SK-N-SH treated with all-trans-retinoic acid at 6 μM for 48 hours (cell line): ENCODE measurements around the gene GSG1L.

Experiments
- ATAC-seq: fragments of 200-7000 bp; cut with Tn5 transposase; 3 replicates; pipeline ENCODE4 v1.9.1; 2020; ENCODE audit warnings: mild to moderate bottlenecking, moderate library complexity
- ARNTL ChIP-seq: fragments of 450-650 bp; formaldehyde crosslinking; IDR thresholded peaks from 2 replicates; pipeline ENCODE4 v1.5.0; 2020; ENCODE audit warnings: low read depth, mild to moderate bottlenecking, moderate library complexity, borderline replicate concordance
- BACH2 ChIP-seq: fragments of 250-450 bp; sonication (Bioruptor Pico); IDR thresholded peaks from 2 replicates; pipeline ENCODE4 v1.9.0; 2021; ENCODE audit warnings: mild to moderate bottlenecking, borderline replicate concordance
- CSDC2 ChIP-seq: fragments of 250-450 bp; sonication (Bioruptor Pico); IDR thresholded peaks from 2 replicates; pipeline ENCODE4 v1.5.0; 2020; ENCODE audit warnings: mild to moderate bottlenecking, moderate library complexity
- GLIS3 ChIP-seq: fragments of 250-450 bp; sonication (Bioruptor Pico); IDR thresholded peaks from 2 replicates; pipeline ENCODE4 v1.5.0; 2020; ENCODE audit warnings: mild to moderate bottlenecking, moderate library complexity
- ISL1 ChIP-seq: fragments of 250-450 bp; sonication (Bioruptor Pico); IDR thresholded peaks from 2 replicates; pipeline ENCODE4 v2.1.2; 2022; ENCODE audit warnings: mild to moderate bottlenecking, moderate library complexity
- PATZ1 ChIP-seq: fragments of 250-450 bp; sonication (Bioruptor Pico); IDR thresholded peaks from 2 replicates; pipeline ENCODE4 v1.8.0; 2020; ENCODE audit warnings: mild to moderate bottlenecking, moderate library complexity, borderline replicate concordance
- POU6F1 ChIP-seq: fragments of 250-450 bp; sonication (Bioruptor Pico); IDR thresholded peaks from 2 replicates; pipeline ENCODE4 v1.8.0; 2021; ENCODE audit warnings: low read depth, mild to moderate bottlenecking, moderate library complexity, borderline replicate concordance
- PPARA ChIP-seq: fragments of 250-450 bp; sonication (Bioruptor Pico); IDR thresholded peaks from 2 replicates; pipeline ENCODE4 v1.5.0; 2020; ENCODE audit warnings: mild to moderate bottlenecking, borderline replicate concordance
- RARB ChIP-seq: fragments of 250-450 bp; sonication (Bioruptor Pico); IDR thresholded peaks from 2 replicates; pipeline ENCODE4 v1.8.0; 2021; ENCODE audit warnings: mild to moderate bottlenecking, moderate library complexity
- SNAI2 ChIP-seq: fragments of 250-450 bp; sonication (Bioruptor Pico); IDR thresholded peaks from 2 replicates; pipeline ENCODE4 v1.5.0; 2020; ENCODE audit warnings: mild to moderate bottlenecking, moderate library complexity
- TCF4 ChIP-seq: fragments of 250-450 bp; sonication (Bioruptor Pico); IDR thresholded peaks from 2 replicates; pipeline ENCODE4 v1.8.0; 2021; ENCODE audit warnings: mild to moderate bottlenecking, moderate library complexity, borderline replicate concordance
- TOX ChIP-seq: fragments of 250-450 bp; sonication (Bioruptor Pico); IDR thresholded peaks from 2 replicates; pipeline ENCODE4 v1.8.0; 2021; ENCODE audit warnings: mild to moderate bottlenecking, moderate library complexity, borderline replicate concordance
- ZC3H10 ChIP-seq: fragments of 250-450 bp; sonication (Bioruptor Pico); IDR thresholded peaks from 2 replicates; pipeline ENCODE4 v1.5.1; 2021; ENCODE audit warnings: mild to moderate bottlenecking, moderate library complexity
- ZFP3 ChIP-seq: fragments of 250-450 bp; sonication (Bioruptor Pico); IDR thresholded peaks from 2 replicates; pipeline ENCODE4 v1.5.0; 2020; ENCODE audit warnings: mild to moderate bottlenecking, moderate library complexity
- ZNF565 ChIP-seq: fragments of 450-650 bp; formaldehyde crosslinking; conservative IDR thresholded peaks from 2 replicates; pipeline ENCODE4 v1.5.0; 2020; ENCODE audit warnings: low read depth, mild to moderate bottlenecking, moderate library complexity
- ZNF70 ChIP-seq: fragments of 450-650 bp; formaldehyde crosslinking; IDR thresholded peaks from 2 replicates; pipeline ENCODE4 v1.5.0; 2020; ENCODE audit warnings: mild to moderate bottlenecking, moderate library complexity
- ZNF8 ChIP-seq: fragments of 450-650 bp; formaldehyde crosslinking; IDR thresholded peaks from 2 replicates; pipeline ENCODE4 v1.5.0; 2020; ENCODE audit warnings: mild to moderate bottlenecking, moderate library complexity
- TF ChIP-seq, protein P1 (sequence below): fragments of 250-450 bp; sonication (Bioruptor Pico); IDR thresholded peaks from 2 replicates; pipeline ENCODE4 v1.5.1; 2021; ENCODE audit warnings: mild to moderate bottlenecking, moderate library complexity
- TF ChIP-seq, protein P2 (sequence below): fragments of 250-450 bp; sonication (Bioruptor Pico); IDR thresholded peaks from 2 replicates; pipeline ENCODE4 v1.5.1; 2020; ENCODE audit warnings: low read depth, mild to moderate bottlenecking, moderate library complexity

GSG1L gene

DNA sequence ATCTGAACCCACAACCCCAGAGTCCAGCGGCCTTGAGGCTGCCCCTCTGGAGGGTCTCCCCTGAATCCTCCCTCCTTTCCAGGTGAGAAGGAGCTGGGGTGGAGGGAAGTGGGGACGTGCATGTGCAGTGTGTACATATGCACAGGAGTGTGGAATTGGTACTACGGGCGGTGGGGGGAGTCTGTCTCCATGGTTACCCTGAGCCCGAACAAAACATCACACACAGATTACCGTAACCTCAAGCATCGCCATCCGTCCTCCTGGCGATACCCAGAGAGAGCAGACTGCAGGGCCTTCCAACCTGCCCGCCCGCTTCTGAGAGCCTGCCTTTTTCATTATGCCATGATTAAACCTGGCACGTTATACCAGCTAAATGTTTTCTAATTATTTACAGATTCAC lies 25.1 kb downstream of the GSG1L start:
- no peak for ATAC-seq
- TF ChIP-seq POU6F1 (no peak), ZFP3 (CRISPR knock-in tag) (no peak), ZNF565 (CRISPR knock-in tag) (no peak), TCF4 (CRISPR knock-in tag) (no peak), RARB (CRISPR knock-in tag) (no peak), ISL1 (no peak), BACH2 (CRISPR knock-in tag) (no peak), ZNF70 (no peak), ZNF8 (CRISPR knock-in tag) (no peak), ZC3H10 (CRISPR knock-in tag) (no peak), PPARA (no peak), CSDC2 (no peak), SNAI2 (CRISPR knock-in tag) (no peak), GLIS3 (CRISPR knock-in tag) (no peak), PATZ1 (CRISPR knock-in tag) (no peak), TOX (CRISPR knock-in tag) (no peak)
- TF ChIP-seq, protein P1, sequence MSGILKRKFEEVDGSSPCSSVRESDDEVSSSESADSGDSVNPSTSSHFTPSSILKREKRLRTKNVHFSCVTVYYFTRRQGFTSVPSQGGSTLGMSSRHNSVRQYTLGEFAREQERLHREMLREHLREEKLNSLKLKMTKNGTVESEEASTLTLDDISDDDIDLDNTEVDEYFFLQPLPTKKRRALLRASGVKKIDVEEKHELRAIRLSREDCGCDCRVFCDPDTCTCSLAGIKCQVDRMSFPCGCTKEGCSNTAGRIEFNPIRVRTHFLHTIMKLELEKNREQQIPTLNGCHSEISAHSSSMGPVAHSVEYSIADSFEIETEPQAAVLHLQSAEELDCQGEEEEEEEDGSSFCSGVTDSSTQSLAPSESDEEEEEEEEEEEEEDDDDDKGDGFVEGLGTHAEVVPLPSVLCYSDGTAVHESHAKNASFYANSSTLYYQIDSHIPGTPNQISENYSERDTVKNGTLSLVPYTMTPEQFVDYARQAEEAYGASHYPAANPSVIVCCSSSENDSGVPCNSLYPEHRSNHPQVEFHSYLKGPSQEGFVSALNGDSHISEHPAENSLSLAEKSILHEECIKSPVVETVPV (CRISPR knock-in tag), result no peak

GRCh38 chr16:28035866-28036393 lies 27.6 kb downstream of the GSG1L start:
- ATAC-seq, result no peak
- TF ChIP-seq, protein P1 (CRISPR knock-in tag), result no peak
- TF ChIP-seq CSDC2 (no peak), ARNTL (CRISPR knock-in tag) (no peak), ISL1 (no peak), RARB (CRISPR knock-in tag) (no peak), ZNF8 (CRISPR knock-in tag) (no peak), PATZ1 (CRISPR knock-in tag) (no peak), POU6F1 (no peak), SNAI2 (CRISPR knock-in tag) (no peak)
- TF ChIP-seq, protein P2, sequence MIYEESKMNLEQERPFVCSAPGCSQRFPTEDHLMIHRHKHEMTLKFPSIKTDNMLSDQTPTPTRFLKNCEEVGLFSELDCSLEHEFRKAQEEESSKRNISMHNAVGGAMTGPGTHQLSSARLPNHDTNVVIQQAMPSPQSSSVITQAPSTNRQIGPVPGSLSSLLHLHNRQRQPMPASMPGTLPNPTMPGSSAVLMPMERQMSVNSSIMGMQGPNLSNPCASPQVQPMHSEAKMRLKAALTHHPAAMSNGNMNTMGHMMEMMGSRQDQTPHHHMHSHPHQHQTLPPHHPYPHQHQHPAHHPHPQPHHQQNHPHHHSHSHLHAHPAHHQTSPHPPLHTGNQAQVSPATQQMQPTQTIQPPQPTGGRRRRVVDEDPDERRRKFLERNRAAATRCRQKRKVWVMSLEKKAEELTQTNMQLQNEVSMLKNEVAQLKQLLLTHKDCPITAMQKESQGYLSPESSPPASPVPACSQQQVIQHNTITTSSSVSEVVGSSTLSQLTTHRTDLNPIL, result no peak
- TF ChIP-seq, all 23 proteins: peak for 0
